ENCODE measurements around the gene CCDC88C.

- TF ChIP-seq, protein P1, sequence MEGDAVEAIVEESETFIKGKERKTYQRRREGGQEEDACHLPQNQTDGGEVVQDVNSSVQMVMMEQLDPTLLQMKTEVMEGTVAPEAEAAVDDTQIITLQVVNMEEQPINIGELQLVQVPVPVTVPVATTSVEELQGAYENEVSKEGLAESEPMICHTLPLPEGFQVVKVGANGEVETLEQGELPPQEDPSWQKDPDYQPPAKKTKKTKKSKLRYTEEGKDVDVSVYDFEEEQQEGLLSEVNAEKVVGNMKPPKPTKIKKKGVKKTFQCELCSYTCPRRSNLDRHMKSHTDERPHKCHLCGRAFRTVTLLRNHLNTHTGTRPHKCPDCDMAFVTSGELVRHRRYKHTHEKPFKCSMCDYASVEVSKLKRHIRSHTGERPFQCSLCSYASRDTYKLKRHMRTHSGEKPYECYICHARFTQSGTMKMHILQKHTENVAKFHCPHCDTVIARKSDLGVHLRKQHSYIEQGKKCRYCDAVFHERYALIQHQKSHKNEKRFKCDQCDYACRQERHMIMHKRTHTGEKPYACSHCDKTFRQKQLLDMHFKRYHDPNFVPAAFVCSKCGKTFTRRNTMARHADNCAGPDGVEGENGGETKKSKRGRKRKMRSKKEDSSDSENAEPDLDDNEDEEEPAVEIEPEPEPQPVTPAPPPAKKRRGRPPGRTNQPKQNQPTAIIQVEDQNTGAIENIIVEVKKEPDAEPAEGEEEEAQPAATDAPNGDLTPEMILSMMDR (IDR thresholded peaks at IDR 0.05; ENCODE audit: low read depth, low read length), result no peak
- no peak for TF ChIP-seq EZH2phosphoT487 (IDR thresholded peaks at IDR 0.05; ENCODE audit: low read depth)
These were observed 4.7 kb downstream of the CCDC88C start for GRCh38 chr14:91412939-91413338.

All from OCI-LY3 (cell line).